ENCODE measurements around the gene TTL.
"Not testable (repeated sequence)": the region's sequence is repeated elsewhere in the genome, so short reads cannot be mapped to it uniquely, and the experiment has no call there.

Gene TTL

DNA sequence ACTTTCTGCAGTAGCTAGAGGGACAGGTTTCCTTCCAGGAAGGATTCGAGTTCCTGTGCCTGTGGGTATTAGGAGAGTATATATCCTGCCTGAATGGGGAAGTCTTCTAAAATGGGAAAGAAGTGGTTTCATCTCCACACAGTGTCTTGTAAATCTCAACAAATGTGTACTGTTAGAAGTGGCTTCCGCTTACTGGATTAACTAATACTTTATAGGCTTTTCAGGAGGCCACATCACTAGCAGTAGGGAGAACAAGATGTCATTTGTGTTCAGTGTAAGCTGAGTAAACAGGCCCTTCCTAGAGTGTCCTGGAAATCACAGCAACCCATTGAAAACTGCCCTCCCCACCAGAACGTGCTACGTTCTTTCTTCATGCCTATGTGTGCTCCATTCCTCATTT is 47.8 kb downstream of the TTL start:
- in situ Hi-C loops (cut with MboI; ENCODE audit: low sequenced_read_pairs, unreplicated experiment): no loop called here
- DNase-seq (ENCODE audit: low spot score): no peak
- TF ChIP-seq, protein P1, sequence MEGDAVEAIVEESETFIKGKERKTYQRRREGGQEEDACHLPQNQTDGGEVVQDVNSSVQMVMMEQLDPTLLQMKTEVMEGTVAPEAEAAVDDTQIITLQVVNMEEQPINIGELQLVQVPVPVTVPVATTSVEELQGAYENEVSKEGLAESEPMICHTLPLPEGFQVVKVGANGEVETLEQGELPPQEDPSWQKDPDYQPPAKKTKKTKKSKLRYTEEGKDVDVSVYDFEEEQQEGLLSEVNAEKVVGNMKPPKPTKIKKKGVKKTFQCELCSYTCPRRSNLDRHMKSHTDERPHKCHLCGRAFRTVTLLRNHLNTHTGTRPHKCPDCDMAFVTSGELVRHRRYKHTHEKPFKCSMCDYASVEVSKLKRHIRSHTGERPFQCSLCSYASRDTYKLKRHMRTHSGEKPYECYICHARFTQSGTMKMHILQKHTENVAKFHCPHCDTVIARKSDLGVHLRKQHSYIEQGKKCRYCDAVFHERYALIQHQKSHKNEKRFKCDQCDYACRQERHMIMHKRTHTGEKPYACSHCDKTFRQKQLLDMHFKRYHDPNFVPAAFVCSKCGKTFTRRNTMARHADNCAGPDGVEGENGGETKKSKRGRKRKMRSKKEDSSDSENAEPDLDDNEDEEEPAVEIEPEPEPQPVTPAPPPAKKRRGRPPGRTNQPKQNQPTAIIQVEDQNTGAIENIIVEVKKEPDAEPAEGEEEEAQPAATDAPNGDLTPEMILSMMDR (IDR thresholded peaks at IDR 0.05; ENCODE audit: borderline replicate concordance, control extremely low read depth, extremely low read depth, insufficient read depth, missing control alignments): no peak

DNA sequence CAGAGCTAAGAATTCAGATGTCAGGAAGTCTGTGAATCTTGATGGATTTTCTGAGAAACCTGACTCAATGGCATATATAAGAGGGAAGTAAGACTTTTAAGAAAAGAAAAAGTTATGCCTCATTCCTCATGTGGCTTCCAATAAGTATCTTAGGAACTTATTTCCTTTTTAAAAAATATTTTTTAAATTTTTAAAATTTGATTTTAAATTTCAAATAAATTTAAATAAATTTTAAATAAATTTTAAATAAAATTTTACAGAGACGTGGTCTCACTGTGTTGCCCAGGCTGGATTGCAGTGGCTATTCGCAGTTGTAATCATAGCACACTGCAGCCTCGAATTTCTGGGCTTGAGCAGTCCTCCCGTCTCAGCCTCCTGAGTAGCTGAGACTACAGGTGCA is 48.8 kb downstream of the TTL start:
- DNase-seq (ENCODE audit: low spot score): no peak
- TF ChIP-seq, protein P1 (IDR thresholded peaks at IDR 0.05; ENCODE audit: borderline replicate concordance, control extremely low read depth, extremely low read depth, insufficient read depth, missing control alignments): no peak
- in situ Hi-C loops (cut with MboI; ENCODE audit: low sequenced_read_pairs, unreplicated experiment): no loop called here

DNA sequence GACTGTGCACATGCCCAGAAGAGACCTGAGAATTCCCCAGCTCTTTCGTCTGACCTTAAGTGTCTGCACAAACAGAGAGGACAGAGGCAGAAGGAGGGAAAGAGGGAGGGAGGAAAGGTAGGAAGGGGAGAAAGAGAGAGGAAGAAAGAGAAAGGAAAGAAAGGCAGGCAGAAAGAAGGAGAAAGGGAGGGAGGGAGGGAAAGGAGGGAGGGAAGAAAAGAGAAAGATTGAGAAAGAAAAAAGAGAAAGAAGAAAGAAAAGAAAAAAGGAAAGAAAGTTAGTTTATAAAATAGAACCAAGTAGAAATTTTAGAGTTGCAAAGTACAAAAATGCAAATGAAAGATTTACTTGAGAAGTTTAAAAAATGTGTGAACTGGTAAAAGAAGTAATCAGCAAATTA is 52.9 kb downstream of the TTL start:
- in situ Hi-C loops (cut with MboI; ENCODE audit: low sequenced_read_pairs, unreplicated experiment): no loop called here
- DNase-seq (ENCODE audit: low spot score): no peak
- TF ChIP-seq, protein P1 (IDR thresholded peaks at IDR 0.05; ENCODE audit: borderline replicate concordance, control extremely low read depth, extremely low read depth, insufficient read depth, missing control alignments): no peak

DNA sequence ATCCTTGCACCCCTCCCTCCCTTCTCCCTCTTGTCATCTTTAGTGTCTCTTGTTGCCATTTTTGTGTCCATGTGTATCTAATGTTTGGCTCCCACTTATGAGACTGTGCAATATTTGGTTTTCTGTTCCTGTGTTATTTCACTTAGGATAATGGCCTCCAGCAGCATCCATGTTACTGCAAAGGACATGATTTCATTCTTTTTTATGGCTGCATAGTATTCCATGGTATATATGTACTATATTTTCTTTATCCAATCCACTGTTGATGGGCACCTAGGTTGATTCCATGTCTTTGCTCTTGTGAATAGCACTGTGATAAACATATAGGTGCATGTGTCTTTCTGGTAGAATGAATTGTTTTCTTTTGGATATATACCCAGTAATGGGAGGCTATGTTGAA is 54.7 kb downstream of the TTL start:
- in situ Hi-C loops (cut with MboI; ENCODE audit: low sequenced_read_pairs, unreplicated experiment); DNase-seq (ENCODE audit: low spot score): not testable (repeated sequence)

DNA sequence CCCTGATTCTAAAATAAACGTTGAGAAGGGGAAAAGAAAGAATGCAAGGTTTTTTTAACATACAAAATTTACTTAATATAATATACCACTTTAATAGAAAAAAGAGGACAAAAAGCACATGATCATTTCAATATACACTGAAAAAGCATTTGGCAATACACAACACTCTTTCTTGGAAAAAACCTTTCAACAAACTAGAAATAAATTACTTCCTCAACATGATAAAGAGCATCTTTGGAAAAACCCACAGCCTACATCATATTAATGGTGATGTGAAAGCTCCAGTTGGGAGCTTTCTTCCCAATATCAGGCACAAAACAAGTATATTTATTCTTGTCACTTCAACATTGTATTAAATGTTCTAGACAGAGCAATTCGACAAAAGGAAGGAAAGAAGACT is 57.4 kb downstream of the TTL start:
- in situ Hi-C loops (cut with MboI; ENCODE audit: low sequenced_read_pairs, unreplicated experiment): no loop called here
- TF ChIP-seq, protein P1 (IDR thresholded peaks at IDR 0.05; ENCODE audit: borderline replicate concordance, control extremely low read depth, extremely low read depth, insufficient read depth, missing control alignments): no peak
- DNase-seq (ENCODE audit: low spot score): no peak

DNA sequence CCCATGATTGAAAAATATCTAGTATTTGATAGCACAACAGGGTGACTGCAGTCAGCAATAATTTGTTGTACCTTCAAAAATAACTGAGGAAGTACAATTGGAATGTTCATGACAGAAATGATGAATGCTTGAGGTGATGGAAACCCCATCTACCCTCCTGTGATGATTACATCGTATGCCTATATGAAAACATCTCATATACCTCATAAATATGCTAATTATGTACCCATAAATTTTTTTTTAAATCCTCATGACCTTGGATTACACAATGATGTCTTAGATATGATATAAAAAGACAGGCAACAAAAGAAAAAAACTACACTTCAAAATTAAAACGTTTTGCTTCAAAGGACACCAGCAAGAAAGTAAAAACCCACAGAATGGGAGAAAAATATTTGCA is 59.0 kb downstream of the TTL start:
- in situ Hi-C loops (cut with MboI; ENCODE audit: low sequenced_read_pairs, unreplicated experiment): no loop called here
- no peak for DNase-seq (ENCODE audit: low spot score)
- TF ChIP-seq, protein P1 (IDR thresholded peaks at IDR 0.05; ENCODE audit: borderline replicate concordance, control extremely low read depth, extremely low read depth, insufficient read depth, missing control alignments): no peak

DNA sequence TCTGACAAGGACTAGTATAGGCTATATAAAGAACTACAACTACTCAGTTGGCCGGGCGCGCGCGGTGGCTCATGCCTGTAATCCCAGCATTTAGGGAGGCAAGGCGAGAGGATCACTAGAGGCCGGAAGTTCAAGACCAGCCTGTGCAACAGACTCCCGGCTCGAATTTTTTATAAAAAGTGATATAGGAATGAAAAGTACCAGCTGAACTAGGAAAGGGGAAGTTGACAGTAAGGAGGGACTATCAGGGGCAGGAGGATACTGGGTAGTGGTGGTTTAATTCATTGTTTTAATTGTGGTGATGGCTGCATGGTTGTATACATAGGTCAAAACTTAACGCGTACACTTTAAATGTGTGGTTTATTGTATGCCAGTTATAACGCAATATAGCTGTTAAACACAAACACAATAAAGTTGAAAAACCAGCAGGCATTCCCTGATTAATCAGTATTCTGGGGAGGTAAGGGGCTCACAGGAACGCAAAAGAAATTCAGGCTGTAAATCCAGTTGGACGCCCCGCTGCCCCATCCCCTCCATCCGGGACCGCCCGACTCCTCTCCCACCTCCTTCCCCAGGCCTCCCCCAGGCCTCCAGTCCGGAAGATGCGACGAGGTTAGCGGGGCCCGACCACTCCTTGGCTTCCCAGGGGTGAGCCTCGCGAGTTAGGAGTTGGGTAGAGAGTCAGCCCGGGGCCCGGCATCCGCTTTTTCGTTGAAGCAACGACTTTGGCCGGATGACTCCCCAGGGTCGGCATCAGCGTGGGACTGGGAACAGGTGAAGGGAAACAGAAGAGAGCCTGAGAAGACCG is 59.6 kb downstream of the TTL start:
- DNase-seq (ENCODE audit: low spot score): peak; percentile 31
- in situ Hi-C loops (cut with MboI; ENCODE audit: low sequenced_read_pairs, unreplicated experiment): no loop called here

More for the DNA sequence above, 59.6 kb downstream of the TTL start:
- TF ChIP-seq, protein P1 (IDR thresholded peaks at IDR 0.05; ENCODE audit: borderline replicate concordance, control extremely low read depth, extremely low read depth, insufficient read depth, missing control alignments): no peak

Measured in GM13976 (cell line).